Esophagus (tissue), 2 donors: Measurements from ENCODE around the gene KCMF1. TPM values are rescaled to one million over a fixed set of nuclear protein-coding genes. Genes with fewer than 3 reads are reported as not detected.
A peak's percentile ranks its signal among the peaks of the same experiment; 100 is the strongest.

Experiments used
- H3K27ac ChIP-seq, 2 donors: one replicate each; pipeline ENCODE4 v1.5.1; 2013; ENCODE audit warnings: low read depth in 2 of 2, mild to moderate bottlenecking in 2 of 2, inconsistent platforms in 1 of 2, low read length in 1 of 2, moderate library complexity in 1 of 2
- H3K27me3 ChIP-seq, 2 donors: one replicate each; pipeline ENCODE4 v1.6.1; 2013; ENCODE audit warnings: low read length in 2 of 2, control low read depth in 1 of 2, mild to moderate bottlenecking in 1 of 2; ENCODE audit not compliant: insufficient read depth in 2 of 2, control insufficient read depth in 1 of 2
- H3K36me3 ChIP-seq, 2 donors: one replicate each; pipeline ENCODE4 v1.6.1; 2013; ENCODE audit warnings: low read length in 1 of 2; ENCODE audit not compliant: control insufficient read depth in 2 of 2, insufficient read depth in 2 of 2
- H3K4me1 ChIP-seq, 2 donors: one replicate each; pipeline ENCODE4 v1.6.1; 2013; ENCODE audit warnings: low read length in 1 of 2; ENCODE audit not compliant: control insufficient read depth in 2 of 2, insufficient read depth in 2 of 2
- H3K4me3 ChIP-seq, 2 donors: one replicate each; pipeline ENCODE4 v1.5.1; 2013; ENCODE audit warnings: low read length in 2 of 2, mild to moderate bottlenecking in 2 of 2, low read depth in 1 of 2, moderate library complexity in 1 of 2
- H3K9me3 ChIP-seq, 2 donors: one replicate each; pipeline ENCODE4 v1.6.1; 2013; ENCODE audit warnings: mild to moderate bottlenecking in 2 of 2, low read depth in 1 of 2, low read length in 1 of 2, moderate library complexity in 1 of 2; ENCODE audit not compliant: control insufficient read depth in 2 of 2, insufficient read depth in 1 of 2
- WGBS, 2 donors: extraction: QIAGEN DNeasy Blood & Tissue Kit; methylation state at CpG; one replicate each; pipeline ENCODE4 v1.1.7; 2013; 5-methylcytosine and 5-hydroxymethylcytosine counted together
- polyA plus RNA-seq, 2 donors: library from polyadenylated mRNA; stranded (reverse); fragments of 200-250 nt; gene quantifications; one replicate each; pipeline ENCODE4 v1.2.3, GENCODE V29; 2013
- donor health status: healthy with polysubstance abuse.
- donor health status: Bipolar disorder and iron deficiency.

Gene KCMF1
- polyA plus RNA-seq, 2 donors, result 33.7 to 52.7 TPM

GRCh38 chr2:84999553-84999955 is 28.6 kb downstream of the KCMF1 start:
- no peaks in the 10 kb centered on the region for H3K27me3 ChIP-seq
- no peaks in the 10 kb centered on the region for H3K9me3 ChIP-seq
- H3K36me3 ChIP-seq, result no peaks in the 10 kb centered on the region
- no peak overlapping the region for H3K4me3 ChIP-seq
- no peaks in the 10 kb centered on the region for H3K4me1 ChIP-seq
- no peak overlapping the region for H3K27ac ChIP-seq

GRCh38 chr2:85001595-85001994 is 30.6 kb downstream of the KCMF1 start:
- H3K4me3 ChIP-seq, result no peak overlapping the region
- H3K27ac ChIP-seq, result no peak overlapping the region
- no peaks in the 10 kb centered on the region for H3K27me3 ChIP-seq
- H3K36me3 ChIP-seq, result no peaks in the 10 kb centered on the region
- no peaks in the 10 kb centered on the region for H3K4me1 ChIP-seq
- 30 to 42% methylated on average over 2 of the region's 2 CpGs for WGBS, 2 donors
- no peaks in the 10 kb centered on the region for H3K9me3 ChIP-seq

GRCh38 chr2:85002534-85002933 is 31.6 kb downstream of the KCMF1 start:
- H3K9me3 ChIP-seq, result no peaks in the 10 kb centered on the region
- no peak overlapping the region for H3K4me3 ChIP-seq
- H3K27me3 ChIP-seq, result no peaks in the 10 kb centered on the region
- H3K4me1 ChIP-seq, result no peaks in the 10 kb centered on the region
- no peak overlapping the region for H3K27ac ChIP-seq
- H3K36me3 ChIP-seq, result no peaks in the 10 kb centered on the region

- WGBS, 2 donors, result 80 to 83% methylated on average over 2 of the region's 2 CpGs
- H3K36me3 ChIP-seq, result peaks cover 0 to 5% of the 10 kb centered on the region in 2 donors
- no peaks in the 10 kb centered on the region for H3K9me3 ChIP-seq
- H3K27ac ChIP-seq, result no peak overlapping the region
- H3K4me3 ChIP-seq, result no peak overlapping the region
- no peaks in the 10 kb centered on the region for H3K27me3 ChIP-seq
- peaks cover 0 to 3% of the 10 kb centered on the region in 2 donors for H3K4me1 ChIP-seq
These were observed 37.3 kb downstream of the KCMF1 start for GRCh38 chr2:85008252-85008651.

- Histone ChIP-seq H3K27ac (peak overlapping the region; percentile 14 to 82), H3K9me3 (no peaks in the 10 kb centered on the region), H3K4me3 (no peak overlapping the region), H3K36me3 (peaks cover 0 to 5% of the 10 kb centered on the region in 2 donors), H3K4me1 (peaks cover 0 to 3% of the 10 kb centered on the region in 2 donors), H3K27me3 (no peaks in the 10 kb centered on the region)
- 85 to 86% methylated on average over 3 of the region's 3 CpGs for WGBS, 2 donors
These were observed 38.2 kb downstream of the KCMF1 start for GRCh38 chr2:85009019-85009618.

- WGBS, 2 donors, result 98 to 100% methylated on average over 1 of the region's 1 CpG
- peaks cover 0 to 6% of the 10 kb centered on the region in 2 donors for H3K4me1 ChIP-seq
- no peaks in the 10 kb centered on the region for H3K9me3 ChIP-seq
- no peaks in the 10 kb centered on the region for H3K27me3 ChIP-seq
- no peak overlapping the region for H3K27ac ChIP-seq
- peaks cover 0 to 5% of the 10 kb centered on the region in 2 donors for H3K36me3 ChIP-seq
- H3K4me3 ChIP-seq, result no peak overlapping the region
These were observed 39.4 kb downstream of the KCMF1 start for GRCh38 chr2:85010404-85010803.

GRCh38 chr2:85011098-85011497 is 40.1 kb downstream of the KCMF1 start:
- Histone ChIP-seq H3K27ac (peak overlapping the region in 1 of 2 donors; percentile 50), H3K27me3 (no peaks in the 10 kb centered on the region), H3K4me1 (peaks cover 0 to 6% of the 10 kb centered on the region in 2 donors), H3K9me3 (no peaks in the 10 kb centered on the region), H3K4me3 (no peak overlapping the region), H3K36me3 (peaks cover 0 to 5% of the 10 kb centered on the region in 2 donors)
- 92 to 93% methylated on average over 3 of the region's 3 CpGs for WGBS, 2 donors

GRCh38 chr2:85011747-85012146 is 40.8 kb downstream of the KCMF1 start:
- Histone ChIP-seq H3K4me1 (peaks cover 0 to 6% of the 10 kb centered on the region in 2 donors), H3K9me3 (no peaks in the 10 kb centered on the region), H3K36me3 (peaks cover 0 to 5% of the 10 kb centered on the region in 2 donors), H3K4me3 (no peak overlapping the region), H3K27ac (peak overlapping the region in 1 of 2 donors; percentile 50), H3K27me3 (no peaks in the 10 kb centered on the region)
- 88 to 90% methylated on average over 3 of the region's 3 CpGs for whole genome bisulfite sequencing, 2 donors

GRCh38 chr2:85012431-85012830 is 41.5 kb downstream of the KCMF1 start:
- H3K9me3 ChIP-seq, result no peaks in the 10 kb centered on the region
- H3K36me3 ChIP-seq, result peaks cover 0 to 5% of the 10 kb centered on the region in 2 donors
- no peak overlapping the region for H3K4me3 ChIP-seq
- no peak overlapping the region for H3K27ac ChIP-seq
- WGBS, 2 donors, result 86% methylated on average over 4 of the region's 4 CpGs
- H3K4me1 ChIP-seq, result peaks cover 0 to 6% of the 10 kb centered on the region in 2 donors
- no peaks in the 10 kb centered on the region for H3K27me3 ChIP-seq

- Histone ChIP-seq H3K9me3 (no peaks in the 10 kb centered on the region), H3K4me3 (no peak overlapping the region), H3K27me3 (no peaks in the 10 kb centered on the region), H3K4me1 (peaks cover 0 to 6% of the 10 kb centered on the region in 2 donors), H3K36me3 (peaks cover 0 to 4% of the 10 kb centered on the region in 2 donors), H3K27ac (no peak overlapping the region)
- 92% methylated on average over 1 of the region's 1 CpG for WGBS, 2 donors
These were observed 41.9 kb downstream of the KCMF1 start for GRCh38 chr2:85012855-85013254.
